Small intestine (tissue), 7 donors: ENCODE results near the gene LTBR. TPM values are rescaled to one million over a fixed set of nuclear protein-coding genes. Genes with fewer than 3 reads are reported as not detected.

Source experiments
- DNase-seq, 2 donors: peaks; one replicate each; pipeline versions ENCODE4 v3.0.0 to v3.0.0-alpha.2; 2013
- FAIRE-seq: peaks from 2 replicates; lab custom pipeline; 2012; peaks lifted over from hg19 to GRCh38; lab: Jason Lieb, UNC
- H3K27ac ChIP-seq, 3 donors: one replicate each; pipeline ENCODE4 v1.5.1; 2013; ENCODE audit warnings: low read length in 2 of 3, mild to moderate bottlenecking in 2 of 3, control low read depth in 1 of 3, inconsistent platforms in 1 of 3, low read depth in 1 of 3, moderate library complexity in 1 of 3
- H3K27me3 ChIP-seq, 3 donors: one replicate each; pipeline ENCODE4 v1.6.1; 2013; ENCODE audit warnings: low read length in 3 of 3, inconsistent platforms in 1 of 3; ENCODE audit not compliant: control insufficient read depth in 3 of 3, insufficient read depth in 3 of 3
- H3K36me3 ChIP-seq, 3 donors: one replicate each; pipeline ENCODE4 v1.6.1; 2013; ENCODE audit warnings: low read length in 3 of 3, inconsistent platforms in 1 of 3, low read depth in 1 of 3, mild to moderate bottlenecking in 1 of 3, moderate library complexity in 1 of 3; ENCODE audit not compliant: control insufficient read depth in 3 of 3, insufficient read depth in 2 of 3
- H3K4me1 ChIP-seq, 3 donors: one replicate each; pipeline ENCODE4 v1.6.1; 2013; ENCODE audit warnings: low read length in 2 of 3, inconsistent platforms in 1 of 3, low read depth in 1 of 3, mild to moderate bottlenecking in 1 of 3, moderate library complexity in 1 of 3; ENCODE audit not compliant: control insufficient read depth in 3 of 3, insufficient read depth in 2 of 3
- H3K4me3 ChIP-seq, 3 donors: one replicate each; pipeline ENCODE4 v1.5.1; 2013; ENCODE audit warnings: low read length in 3 of 3, control low read depth in 1 of 3, inconsistent platforms in 1 of 3, low read depth in 1 of 3, mild to moderate bottlenecking in 1 of 3, moderate library complexity in 1 of 3
- H3K9me3 ChIP-seq, 2 donors: one replicate each; pipeline ENCODE4 v1.6.1; 2013; ENCODE audit warnings: low read depth in 1 of 2, low read length in 1 of 2; ENCODE audit not compliant: control insufficient read depth in 2 of 2, insufficient read depth in 1 of 2
- WGBS, 3 donors: extraction: QIAGEN DNeasy Blood & Tissue Kit; methylation state at CpG; one replicate each; pipeline ENCODE4 v1.1.7; 2013; 5-methylcytosine and 5-hydroxymethylcytosine counted together
- polyA plus RNA-seq, 4 donors: library from polyadenylated mRNA; stranded (reverse) in 3 of 4; unstranded in 1 of 4; fragments of 200-250 nt in 3 of 4; fragments of 120-200 nt in 1 of 4; gene quantifications; one replicate each; pipeline versions ENCODE4 v1.2.1 to v1.2.3, GENCODE V29; 2013
- donor health status: healthy with polysubstance abuse.
- donor health status: control.
- donor health status: control.
- donor health status: Bipolar disorder and iron deficiency.
- donor health status: healthy.

The LTBR gene
- polyA plus RNA-seq, 4 donors = 56.5 to 137 (median 73.2) TPM

DNA sequence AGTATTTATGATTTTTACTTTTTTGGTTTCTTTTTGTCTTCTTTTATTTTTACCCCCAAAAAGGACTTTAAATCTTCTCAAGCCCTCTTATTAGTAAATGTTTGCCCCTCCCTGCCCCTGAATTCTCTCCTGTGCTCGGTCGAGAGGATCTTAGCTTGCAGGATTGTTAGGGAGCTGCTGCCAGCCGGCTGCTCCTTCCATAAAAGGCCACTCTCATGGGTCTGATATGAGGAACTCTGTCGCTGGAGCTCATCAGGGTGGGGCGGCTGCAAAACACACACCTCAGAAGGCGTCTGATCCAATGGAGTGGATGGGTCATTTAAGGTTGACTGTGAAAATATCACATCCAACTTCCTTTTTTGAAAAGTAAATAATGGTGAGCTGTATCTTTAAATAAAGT lies 8.5 kb downstream of the LTBR start:
- no peak overlapping the region for H3K4me3 ChIP-seq
- peak overlapping the region; percentile 65 to 86 (median 74) for H3K27ac ChIP-seq
- FAIRE-seq (no peak), DNase-seq (peak; percentile 83 to 91)
- no peaks in the 10 kb centered on the region for H3K9me3 ChIP-seq
- WGBS, 3 donors = 10 to 32% (median 15%) methylated on average over 6 of the region's 6 CpGs
- no peaks in the 10 kb centered on the region for H3K27me3 ChIP-seq
- peaks cover 8 to 39% (median 9%) of the 10 kb centered on the region in 3 donors for H3K36me3 ChIP-seq
- peaks cover 0 to 13% (median 0%) of the 10 kb centered on the region in 3 donors for H3K4me1 ChIP-seq

DNA sequence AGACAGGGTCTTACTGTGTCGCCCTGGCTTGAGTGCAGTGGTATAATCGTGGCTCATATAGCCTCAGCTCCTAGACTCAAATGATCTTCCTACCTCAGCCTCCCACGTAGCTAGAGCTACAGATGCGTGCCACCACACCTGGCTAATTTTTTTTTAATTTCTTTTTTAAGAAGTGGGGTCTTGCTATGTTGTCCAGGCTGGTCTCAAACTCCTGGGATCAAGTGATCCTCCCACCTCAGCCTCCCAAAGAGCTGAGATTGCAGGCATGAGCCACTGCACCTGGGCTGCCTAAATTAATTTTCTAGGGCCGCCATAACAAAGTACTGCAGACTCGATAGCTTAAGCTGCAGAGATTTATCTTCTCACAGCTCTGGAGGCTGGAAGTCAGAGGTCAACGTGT lies 9.1 kb downstream of the LTBR start:
- Histone ChIP-seq H3K27ac (no peak overlapping the region), H3K9me3 (no peaks in the 10 kb centered on the region), H3K36me3 (peaks cover 5 to 33% (median 9%) of the 10 kb centered on the region in 3 donors), H3K4me3 (no peak overlapping the region), H3K4me1 (peaks cover 0 to 13% (median 0%) of the 10 kb centered on the region in 3 donors), H3K27me3 (no peaks in the 10 kb centered on the region)
- 84 to 88% (median 88%) methylated on average over 7 of the region's 7 CpGs for WGBS, 3 donors
- DNase-seq = no peak
- no peak for FAIRE-seq

DNA sequence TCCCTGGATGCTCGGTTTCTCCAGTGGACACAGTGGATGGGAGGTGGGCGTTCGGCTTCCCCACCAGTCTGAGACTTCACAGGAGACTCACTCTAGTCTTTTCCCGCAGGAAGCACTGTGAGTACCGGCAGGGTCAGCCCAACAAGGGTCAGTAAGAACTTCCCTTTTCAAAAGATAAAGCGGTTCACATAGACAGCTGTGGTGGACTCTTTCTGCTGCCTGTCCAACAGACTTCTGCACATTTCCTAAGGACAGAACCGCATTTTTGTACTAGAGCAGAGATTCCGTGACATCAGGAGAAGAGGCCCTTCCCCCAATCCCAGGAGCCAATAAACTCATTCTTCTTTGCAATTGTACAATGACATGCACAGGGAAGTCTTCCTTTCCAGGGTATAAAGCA lies 10.4 kb downstream of the LTBR start:
- H3K36me3 ChIP-seq = peaks cover 0 to 20% (median 6%) of the 10 kb centered on the region in 3 donors
- FAIRE-seq = no peak
- H3K9me3 ChIP-seq = no peaks in the 10 kb centered on the region
- H3K27ac ChIP-seq = peak overlapping the region in 1 of 3 donors; percentile 20
- H3K4me1 ChIP-seq = peaks cover 0 to 13% (median 0%) of the 10 kb centered on the region in 3 donors
- no peaks in the 10 kb centered on the region for H3K27me3 ChIP-seq
- H3K4me3 ChIP-seq = no peak overlapping the region
- 82 to 94% (median 93%) methylated on average over 8 of the region's 8 CpGs for WGBS, 3 donors
- DNase-seq = no peak

DNA sequence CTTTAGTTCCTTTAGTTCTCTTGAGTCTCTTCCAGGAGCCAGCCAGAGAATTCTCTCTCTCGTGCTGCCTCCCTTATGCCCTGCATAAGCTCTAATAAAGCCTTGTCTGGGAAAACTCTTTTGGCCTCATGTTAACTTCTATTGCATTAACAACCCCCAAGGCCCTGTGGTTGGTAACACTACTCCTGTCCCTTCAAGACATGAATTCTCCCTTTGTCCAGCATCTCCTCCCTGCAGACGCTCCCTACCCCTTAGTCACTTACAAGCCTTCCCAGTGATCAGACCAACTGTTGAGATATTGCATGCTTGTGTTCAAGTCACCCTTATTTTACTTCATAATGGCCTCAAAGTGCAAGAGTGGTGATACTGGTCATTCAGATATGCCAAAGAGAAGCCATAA lies 12.1 kb downstream of the LTBR start:
- Histone ChIP-seq H3K9me3 (no peaks in the 10 kb centered on the region), H3K36me3 (peaks cover 0 to 8% (median 1%) of the 10 kb centered on the region in 3 donors), H3K27me3 (no peaks in the 10 kb centered on the region), H3K4me3 (no peak overlapping the region), H3K27ac (no peak overlapping the region), H3K4me1 (peaks cover 0 to 18% (median 0%) of the 10 kb centered on the region in 3 donors)
- FAIRE-seq (no peak), DNase-seq (no peak)
- 85 to 89% (median 88%) methylated on average over 2 of the region's 2 CpGs for WGBS, 3 donors

DNA sequence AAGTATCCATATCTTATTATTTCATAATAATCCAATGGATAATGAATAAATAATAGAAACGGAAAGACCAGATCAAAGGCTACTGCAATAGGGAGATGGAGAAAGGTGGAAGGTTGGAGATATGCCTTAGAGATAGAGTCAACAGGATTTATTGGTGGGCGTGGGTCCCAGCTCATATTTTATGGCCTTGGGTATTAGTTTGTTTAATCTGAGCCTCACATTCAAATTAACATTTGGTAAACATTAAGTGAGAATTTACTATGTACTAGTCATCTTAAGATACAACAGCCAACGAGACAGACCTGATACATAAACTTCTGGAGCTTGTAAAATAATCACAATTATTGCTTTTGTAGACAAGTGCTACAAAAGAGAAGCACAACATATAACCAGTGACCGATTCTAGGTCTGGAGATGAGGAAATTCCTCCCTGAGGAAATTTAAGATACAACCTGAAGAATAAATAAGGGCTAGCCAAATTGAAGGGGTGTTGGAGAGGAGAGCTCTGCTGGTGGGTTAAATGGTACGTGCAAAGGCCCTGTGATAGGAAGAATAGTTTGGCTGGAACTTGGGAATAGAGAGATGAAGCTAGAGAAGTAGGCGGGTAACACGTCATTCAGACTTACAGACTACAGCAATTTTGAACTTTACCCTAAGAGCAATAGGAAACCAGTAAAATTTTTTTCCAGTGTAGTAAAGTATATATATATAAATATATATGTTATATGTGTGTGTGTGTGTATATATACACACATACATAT lies 16.1 kb downstream of the LTBR start:
- WGBS, 3 donors = 28 to 60% (median 48%) methylated on average over 7 of the region's 7 CpGs
- Histone ChIP-seq H3K27ac (peak overlapping the region; percentile 27 to 33 (median 32)), H3K27me3 (no peaks in the 10 kb centered on the region), H3K4me1 (peaks cover 0 to 5% (median 0%) of the 10 kb centered on the region in 3 donors), H3K36me3 (no peaks in the 10 kb centered on the region), H3K4me3 (no peak overlapping the region), H3K9me3 (no peaks in the 10 kb centered on the region)
- no peak for FAIRE-seq
- DNase-seq = peak; percentile 60 to 86

DNA sequence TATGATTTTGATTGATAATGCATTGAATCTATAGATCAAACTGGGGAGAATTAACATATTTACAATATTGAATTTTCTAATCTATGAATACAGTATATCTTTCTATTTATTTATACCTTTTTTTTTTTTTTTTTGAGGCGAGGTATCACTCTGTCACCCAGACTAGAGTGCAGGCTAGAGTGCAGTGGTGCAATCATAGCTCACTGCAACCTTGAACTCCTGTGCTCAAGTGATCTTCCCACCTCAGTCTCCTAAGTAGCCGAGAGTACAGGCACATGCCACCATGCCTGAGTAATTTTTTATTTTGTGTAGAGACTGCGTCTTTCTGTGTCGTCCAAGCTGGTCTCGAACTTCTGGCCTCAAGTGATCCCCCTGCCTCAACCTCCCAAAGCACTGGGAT lies 20.4 kb downstream of the LTBR start:
- Histone ChIP-seq H3K9me3 (no peaks in the 10 kb centered on the region), H3K36me3 (no peaks in the 10 kb centered on the region), H3K4me3 (no peak overlapping the region), H3K27me3 (no peaks in the 10 kb centered on the region), H3K4me1 (peaks cover 0 to 5% (median 0%) of the 10 kb centered on the region in 3 donors), H3K27ac (no peak overlapping the region)
- DNase-seq = no peak
- no peak for FAIRE-seq
- 81 to 88% (median 82%) methylated on average over 5 of the region's 5 CpGs for WGBS, 3 donors

DNA sequence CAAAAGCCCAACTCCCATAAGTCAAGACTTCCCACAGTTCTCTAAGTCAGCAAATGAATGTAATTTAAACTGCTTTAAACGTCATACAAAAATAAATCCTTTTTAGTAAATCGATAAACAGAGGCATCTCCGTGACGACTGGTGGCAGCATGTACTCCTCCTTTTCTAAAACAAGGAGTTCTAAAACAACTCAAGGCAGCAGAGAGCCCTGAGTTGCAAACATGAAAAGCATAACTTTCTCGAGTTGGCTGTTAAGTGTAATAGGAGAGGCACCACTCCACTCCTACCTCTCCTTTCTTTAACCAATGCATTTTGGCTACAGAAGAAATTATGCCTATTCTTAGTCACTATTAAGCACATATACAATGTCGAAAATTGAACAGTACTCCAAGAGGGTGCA lies 22.0 kb downstream of the LTBR start:
- FAIRE-seq = no peak
- Histone ChIP-seq H3K4me3 (no peak overlapping the region), H3K36me3 (no peaks in the 10 kb centered on the region), H3K9me3 (peaks cover 0 to 3% of the 10 kb centered on the region in 2 donors), H3K27ac (no peak overlapping the region), H3K4me1 (no peaks in the 10 kb centered on the region), H3K27me3 (no peaks in the 10 kb centered on the region)
- DNase-seq = no peak
- WGBS, 3 donors = 74 to 80% (median 77%) methylated on average over 6 of the region's 6 CpGs

DNA sequence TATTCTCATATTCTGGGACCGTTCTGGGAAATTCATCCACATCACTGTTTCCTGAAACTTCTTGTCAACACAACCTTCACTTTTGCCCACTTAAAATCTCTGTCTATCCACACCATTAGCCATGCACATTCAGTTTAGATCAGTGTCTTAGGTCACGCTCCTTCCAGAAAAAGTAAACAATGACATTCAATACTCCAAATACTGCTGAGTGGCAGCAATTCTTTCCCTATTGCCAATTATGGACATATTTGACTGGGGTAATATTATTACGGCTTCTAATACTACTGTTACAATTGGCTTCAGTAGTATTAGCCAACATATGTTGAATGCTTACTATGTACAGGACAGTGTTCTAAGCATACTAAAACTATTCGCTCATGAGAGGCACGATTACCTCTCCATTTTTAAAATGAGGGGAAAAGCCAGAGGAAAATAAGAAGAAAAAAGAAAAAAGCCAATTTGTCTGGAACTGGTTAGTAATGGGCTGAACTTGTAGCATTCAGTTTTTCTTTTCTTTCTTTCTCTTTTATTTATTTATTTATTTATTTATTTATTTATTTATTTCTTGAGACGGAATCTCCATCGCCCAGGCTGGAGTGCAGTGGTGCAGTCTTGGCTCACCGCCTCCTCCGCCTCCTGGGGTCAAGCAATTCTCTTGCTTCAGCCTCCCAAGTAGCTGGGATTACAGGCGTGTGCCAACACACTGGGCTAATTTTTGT lies 23.4 kb downstream of the LTBR start:
- H3K4me3 ChIP-seq = no peak overlapping the region
- no peak for DNase-seq
- no peaks in the 10 kb centered on the region for H3K27me3 ChIP-seq
- H3K36me3 ChIP-seq = no peaks in the 10 kb centered on the region
- H3K27ac ChIP-seq = no peak overlapping the region
- no peak for FAIRE-seq
- no peaks in the 10 kb centered on the region for H3K4me1 ChIP-seq
- WGBS, 3 donors = 88 to 97% (median 95%) methylated on average over 10 of the region's 10 CpGs
- peaks cover 0 to 3% of the 10 kb centered on the region in 2 donors for H3K9me3 ChIP-seq
